Measurements from ENCODE around the gene MTREX. TPM values are rescaled to one million over a fixed set of nuclear protein-coding genes. Genes with fewer than 3 reads are reported as not detected.

MTREX gene
- total and polyA plus RNA-seq, 4 donors, result 10.0 to 43.8 (median 23.7) TPM

DNA sequence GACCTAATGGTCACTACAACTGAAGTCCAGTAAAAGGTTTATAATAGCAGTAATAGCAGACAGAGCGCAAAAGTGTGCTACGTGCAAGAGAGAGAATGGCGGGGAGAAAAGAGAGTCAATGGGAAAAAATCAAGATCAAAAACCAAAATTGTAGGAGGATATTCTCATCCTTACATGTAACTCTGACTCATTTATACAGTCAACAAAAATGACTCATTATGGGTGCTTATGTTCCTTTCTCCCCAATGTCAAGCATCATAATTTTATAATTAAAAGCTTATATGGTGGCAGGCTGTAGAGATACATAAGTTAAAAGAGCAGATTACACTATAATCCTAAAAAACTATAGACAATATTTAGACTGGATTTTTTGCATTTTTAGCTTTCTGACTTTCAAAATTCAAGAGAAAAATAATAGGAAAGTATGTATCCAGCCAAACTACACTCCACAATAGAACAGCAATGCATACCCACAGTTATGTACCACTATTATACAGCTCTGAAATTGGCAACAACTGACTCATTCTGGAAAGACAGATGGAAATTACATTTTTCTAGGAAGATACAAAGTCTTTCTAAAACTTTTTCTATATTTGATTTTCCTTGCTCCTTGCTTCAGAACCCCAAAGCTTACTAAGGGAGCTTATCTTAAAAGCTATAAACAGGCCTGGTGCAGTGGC, 148.6 kb downstream of the MTREX start (continued):
- TF ChIP-seq SP1 (IDR thresholded peaks at IDR 0.05), result no peak

GRCh38 chr5:55459572-55459971, 151.8 kb downstream of the MTREX start:
- H3K4me1 ChIP-seq (ENCODE audit: control insufficient read depth in 4 of 4, insufficient read depth in 4 of 4, low read length in 3 of 4), result no peaks in the 10 kb centered on the region
- H3K4me3 ChIP-seq (ENCODE audit: low read depth in 1 of 3, low read length in 3 of 3), result no peak overlapping the region
- TF ChIP-seq TAF1 (conservative IDR thresholded peaks at IDR 0.05) (no peak), EGR1 (IDR thresholded peaks at IDR 0.05; ENCODE audit: low read depth in 2 of 2) (no peak), SP1 (IDR thresholded peaks at IDR 0.05) (no peak), CTCF (IDR thresholded peaks at IDR 0.05; ENCODE audit: low read depth, low read length, missing input control) (no peak), JUND (IDR thresholded peaks at IDR 0.05) (no peak), HNF4A (conservative IDR thresholded peaks at IDR 0.05) (no peak), RXRA (IDR thresholded peaks at IDR 0.05) (no peak), NR2F2 (IDR thresholded peaks at IDR 0.05) (no peak), ZBTB33 (IDR thresholded peaks at IDR 0.05) (no peak), YY1 (IDR thresholded peaks at IDR 0.05) (no peak), GABPA (IDR thresholded peaks at IDR 0.05 in 1 of 2, conservative IDR thresholded peaks at IDR 0.05 in 1 of 2) (no peak), RAD21 (IDR thresholded peaks at IDR 0.05) (no peak), FOXA2 (IDR thresholded peaks at IDR 0.05) (no peak), HNF4G (IDR thresholded peaks at IDR 0.05) (no peak)
- TF ChIP-seq, protein P1, sequence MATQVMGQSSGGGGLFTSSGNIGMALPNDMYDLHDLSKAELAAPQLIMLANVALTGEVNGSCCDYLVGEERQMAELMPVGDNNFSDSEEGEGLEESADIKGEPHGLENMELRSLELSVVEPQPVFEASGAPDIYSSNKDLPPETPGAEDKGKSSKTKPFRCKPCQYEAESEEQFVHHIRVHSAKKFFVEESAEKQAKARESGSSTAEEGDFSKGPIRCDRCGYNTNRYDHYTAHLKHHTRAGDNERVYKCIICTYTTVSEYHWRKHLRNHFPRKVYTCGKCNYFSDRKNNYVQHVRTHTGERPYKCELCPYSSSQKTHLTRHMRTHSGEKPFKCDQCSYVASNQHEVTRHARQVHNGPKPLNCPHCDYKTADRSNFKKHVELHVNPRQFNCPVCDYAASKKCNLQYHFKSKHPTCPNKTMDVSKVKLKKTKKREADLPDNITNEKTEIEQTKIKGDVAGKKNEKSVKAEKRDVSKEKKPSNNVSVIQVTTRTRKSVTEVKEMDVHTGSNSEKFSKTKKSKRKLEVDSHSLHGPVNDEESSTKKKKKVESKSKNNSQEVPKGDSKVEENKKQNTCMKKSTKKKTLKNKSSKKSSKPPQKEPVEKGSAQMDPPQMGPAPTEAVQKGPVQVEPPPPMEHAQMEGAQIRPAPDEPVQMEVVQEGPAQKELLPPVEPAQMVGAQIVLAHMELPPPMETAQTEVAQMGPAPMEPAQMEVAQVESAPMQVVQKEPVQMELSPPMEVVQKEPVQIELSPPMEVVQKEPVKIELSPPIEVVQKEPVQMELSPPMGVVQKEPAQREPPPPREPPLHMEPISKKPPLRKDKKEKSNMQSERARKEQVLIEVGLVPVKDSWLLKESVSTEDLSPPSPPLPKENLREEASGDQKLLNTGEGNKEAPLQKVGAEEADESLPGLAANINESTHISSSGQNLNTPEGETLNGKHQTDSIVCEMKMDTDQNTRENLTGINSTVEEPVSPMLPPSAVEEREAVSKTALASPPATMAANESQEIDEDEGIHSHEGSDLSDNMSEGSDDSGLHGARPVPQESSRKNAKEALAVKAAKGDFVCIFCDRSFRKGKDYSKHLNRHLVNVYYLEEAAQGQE (IDR thresholded peaks at IDR 0.05), result no peak
- TF ChIP-seq, protein P2, sequence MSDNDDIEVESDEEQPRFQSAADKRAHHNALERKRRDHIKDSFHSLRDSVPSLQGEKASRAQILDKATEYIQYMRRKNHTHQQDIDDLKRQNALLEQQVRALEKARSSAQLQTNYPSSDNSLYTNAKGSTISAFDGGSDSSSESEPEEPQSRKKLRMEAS (IDR thresholded peaks at IDR 0.05), result no peak
- TF ChIP-seq, protein P3, sequence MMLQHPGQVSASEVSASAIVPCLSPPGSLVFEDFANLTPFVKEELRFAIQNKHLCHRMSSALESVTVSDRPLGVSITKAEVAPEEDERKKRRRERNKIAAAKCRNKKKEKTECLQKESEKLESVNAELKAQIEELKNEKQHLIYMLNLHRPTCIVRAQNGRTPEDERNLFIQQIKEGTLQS (IDR thresholded peaks at IDR 0.05), result no peak
- no peak for DNase-seq (ENCODE audit: low spot score)
- H3K36me3 ChIP-seq (ENCODE audit: control insufficient read depth in 4 of 4, insufficient read depth in 3 of 4, low read depth in 1 of 4, low read length in 3 of 4), result peaks cover 0 to 4% (median 4%) of the 10 kb centered on the region in 4 donors
- no peaks in the 10 kb centered on the region for H3K9me3 ChIP-seq (ENCODE audit: control insufficient read depth in 4 of 4, low read length in 3 of 4)
- 98% methylated on average over 2 of the region's 2 CpGs for WGBS
- H3K27me3 ChIP-seq (ENCODE audit: control insufficient read depth in 4 of 4, insufficient read depth in 4 of 4, low read length in 3 of 4), result no peaks in the 10 kb centered on the region
- no peak overlapping the region for H3K9ac ChIP-seq (ENCODE audit: low read depth in 1 of 2, low read length in 2 of 2)
- no peak overlapping the region for H3K27ac ChIP-seq (ENCODE audit: low read depth in 1 of 2, low read length in 2 of 2)

Data from liver (tissue), 9 donors.